ENCODE measurements around the gene DBNL. TPM values are rescaled to one million over a fixed set of nuclear protein-coding genes. Genes with fewer than 3 reads are reported as not detected.
A peak's percentile ranks its signal among the peaks of the same experiment; 100 is the strongest.
"Not testable (repeated sequence)": the region's sequence is repeated elsewhere in the genome, so short reads cannot be mapped to it uniquely, and the experiment has no call there.

Gene DBNL
- total and polyA plus RNA-seq, 11 donors = 29.9 to 86.3 (median 42.9) TPM

DNA sequence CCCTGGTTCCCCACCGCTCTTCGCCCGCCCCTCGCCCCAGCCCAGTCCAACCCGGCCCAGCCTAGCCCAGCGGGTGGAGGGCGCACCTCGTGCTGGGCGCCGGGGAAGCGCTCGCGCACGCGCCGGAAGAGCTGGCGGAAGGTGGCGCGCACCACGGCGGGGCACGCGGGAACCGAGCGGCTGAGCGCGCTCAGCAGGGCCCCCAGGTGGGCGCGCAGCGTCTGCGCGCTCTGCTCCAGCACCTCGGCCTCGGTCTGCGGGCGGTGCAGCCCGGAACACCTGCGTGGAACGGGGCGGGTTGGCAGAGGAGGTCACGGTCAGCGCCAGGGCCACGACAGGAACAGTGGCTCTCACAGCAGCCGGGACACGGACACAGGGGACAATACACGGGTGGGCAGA lies 4.0 kb upstream of the DBNL start:
- H3K36me3 ChIP-seq; H3K9me3 ChIP-seq; H3K27me3 ChIP-seq; intact Hi-C loops (cut with DNase I): not testable (repeated sequence)
- ATAC-seq (peak in 2 of 4 donors; percentile 11 to 15), DNase-seq (peak in 1 of 5 donors; percentile 66)
- Histone ChIP-seq H3K27ac (peak overlapping the region in 3 of 12 donors; percentile 18 to 60 (median 39)), H3K4me3 (peak overlapping the region; percentile 6 to 50 (median 38)), H3K4me1 (peaks cover 0 to 26% (median 12%) of the 10 kb centered on the region in 12 donors)
- 1 to 4% methylated on average over 44 to 46 of the region's 46 CpGs; no CpG with 5 or more reads in 2 of the 4 donors for WGBS, 4 donors
- TF ChIP-seq, protein P1, sequence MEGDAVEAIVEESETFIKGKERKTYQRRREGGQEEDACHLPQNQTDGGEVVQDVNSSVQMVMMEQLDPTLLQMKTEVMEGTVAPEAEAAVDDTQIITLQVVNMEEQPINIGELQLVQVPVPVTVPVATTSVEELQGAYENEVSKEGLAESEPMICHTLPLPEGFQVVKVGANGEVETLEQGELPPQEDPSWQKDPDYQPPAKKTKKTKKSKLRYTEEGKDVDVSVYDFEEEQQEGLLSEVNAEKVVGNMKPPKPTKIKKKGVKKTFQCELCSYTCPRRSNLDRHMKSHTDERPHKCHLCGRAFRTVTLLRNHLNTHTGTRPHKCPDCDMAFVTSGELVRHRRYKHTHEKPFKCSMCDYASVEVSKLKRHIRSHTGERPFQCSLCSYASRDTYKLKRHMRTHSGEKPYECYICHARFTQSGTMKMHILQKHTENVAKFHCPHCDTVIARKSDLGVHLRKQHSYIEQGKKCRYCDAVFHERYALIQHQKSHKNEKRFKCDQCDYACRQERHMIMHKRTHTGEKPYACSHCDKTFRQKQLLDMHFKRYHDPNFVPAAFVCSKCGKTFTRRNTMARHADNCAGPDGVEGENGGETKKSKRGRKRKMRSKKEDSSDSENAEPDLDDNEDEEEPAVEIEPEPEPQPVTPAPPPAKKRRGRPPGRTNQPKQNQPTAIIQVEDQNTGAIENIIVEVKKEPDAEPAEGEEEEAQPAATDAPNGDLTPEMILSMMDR (IDR thresholded peaks at IDR 0.05) = peak in 6 of 12 donors; percentile 19 to 37 (median 26)

DNA sequence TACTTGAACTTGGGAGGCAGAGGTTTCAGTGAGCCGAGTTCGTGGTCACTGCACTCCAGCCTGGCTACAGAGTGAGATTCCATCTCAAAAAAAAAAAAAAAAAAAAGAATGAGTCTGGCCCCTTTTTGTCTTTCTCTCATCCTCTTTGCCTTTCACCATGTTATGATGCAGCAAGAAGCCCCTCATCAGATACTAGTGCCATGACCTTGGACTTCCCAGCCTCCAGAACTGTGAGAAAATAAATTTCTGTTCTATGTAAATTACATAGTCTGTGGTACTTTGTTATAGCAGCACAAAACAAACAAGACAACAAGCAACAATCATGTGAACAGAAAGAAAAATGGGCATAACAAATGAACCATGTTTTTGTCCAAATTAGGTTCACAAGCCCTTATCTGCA lies 2.3 kb upstream of the DBNL start:
- WGBS, 4 donors = 88 to 100% (median 95%) methylated on average over 2 of the region's 2 CpGs
- no peaks in the 10 kb centered on the region for H3K9me3 ChIP-seq
- TF ChIP-seq, protein P1 (IDR thresholded peaks at IDR 0.05) = no peak
- no peak for TF ChIP-seq POLR2A (IDR thresholded peaks at IDR 0.05)
- no peaks in the 10 kb centered on the region for H3K27me3 ChIP-seq
- intact Hi-C loops (cut with DNase I) = no loop called here
- H3K27ac ChIP-seq = no peak overlapping the region
- H3K4me1 ChIP-seq = peaks cover 0 to 40% (median 24%) of the 10 kb centered on the region in 12 donors
- ATAC-seq (no peak), DNase-seq (no peak)
- no peak overlapping the region for H3K4me3 ChIP-seq
- peaks cover 0 to 15% (median 6%) of the 10 kb centered on the region in 9 donors for H3K36me3 ChIP-seq

DNA sequence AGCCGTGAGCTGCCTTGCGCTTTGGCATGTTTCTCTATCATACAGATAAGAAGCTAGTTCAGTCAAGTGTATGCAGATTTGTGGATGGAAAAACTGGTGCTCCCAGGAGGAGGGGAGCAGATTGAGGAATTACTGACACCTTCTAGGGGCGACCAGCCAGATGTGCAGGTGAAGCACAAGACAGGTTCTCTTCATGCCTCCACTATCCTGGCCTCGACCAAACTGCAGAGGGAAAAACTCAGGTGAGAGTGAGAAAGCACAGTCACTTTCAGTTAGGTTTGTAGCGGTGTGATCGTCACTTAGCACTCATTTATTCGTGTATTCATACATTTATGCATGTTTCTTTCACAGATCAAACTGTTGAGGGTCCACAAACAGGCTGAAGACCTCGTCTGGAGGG lies 600 bp upstream of the DBNL start:
- peak overlapping the region; percentile 69 to 98 (median 92) for H3K27ac ChIP-seq
- ATAC-seq (no peak), DNase-seq (no peak)
- intact Hi-C loops (cut with DNase I) = loop anchor here in 2 of 10 donors (2.0 kb wide), 2 partner anchors 35 to 39 kb away; partner anchors contain the start of gene POLM (in 1 of the 2)
- no peaks in the 10 kb centered on the region for H3K9me3 ChIP-seq
- WGBS, 4 donors = 5 to 31% (median 11%) methylated on average over 8 of the region's 8 CpGs
- H3K4me3 ChIP-seq = peak overlapping the region; percentile 56 to 99 (median 90)
- no peaks in the 10 kb centered on the region for H3K27me3 ChIP-seq
- peaks cover 0 to 47% (median 26%) of the 10 kb centered on the region in 12 donors for H3K4me1 ChIP-seq
- no peak for TF ChIP-seq POLR2A (IDR thresholded peaks at IDR 0.05)
- TF ChIP-seq, protein P1 (IDR thresholded peaks at IDR 0.05) = no peak
- peaks cover 0 to 25% (median 6%) of the 10 kb centered on the region in 9 donors for H3K36me3 ChIP-seq

DNA sequence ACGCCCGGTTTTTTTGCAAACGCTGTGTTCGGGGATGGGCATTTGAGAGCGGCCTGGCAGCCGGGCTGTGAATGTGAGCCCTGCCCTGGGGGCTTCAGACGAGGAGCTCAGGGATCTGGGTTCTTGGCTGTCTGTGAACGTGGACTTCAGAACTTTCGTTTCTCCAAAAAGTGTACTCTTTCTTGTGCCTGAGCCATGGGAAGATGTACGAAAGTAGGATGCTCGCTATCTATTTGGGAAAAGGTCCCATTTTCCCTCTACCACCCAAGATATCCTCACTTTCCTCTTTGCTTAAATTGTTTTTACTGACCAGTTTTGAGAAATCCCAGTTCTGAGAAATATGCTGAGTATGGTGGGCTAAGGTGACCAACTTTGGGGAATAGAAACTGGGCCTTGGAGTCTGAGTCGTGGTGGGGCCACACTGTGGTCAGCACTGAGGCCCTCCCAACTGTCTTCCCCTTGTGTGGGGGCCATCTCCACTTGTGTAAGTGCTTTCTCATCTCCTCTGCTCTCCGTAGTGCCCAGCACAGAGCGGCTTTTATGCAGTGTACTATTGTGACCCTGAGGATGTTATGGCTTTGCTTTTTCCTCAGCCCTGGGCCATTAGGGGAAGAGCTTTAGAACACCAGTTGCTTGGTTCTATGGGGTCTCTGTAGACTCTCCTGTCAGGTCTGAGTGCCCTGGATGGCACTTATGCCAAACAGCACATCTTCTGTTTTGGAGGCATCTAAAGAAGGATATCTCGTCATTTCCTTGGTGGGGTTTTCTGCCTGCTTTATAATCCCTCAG lies 918 bp downstream of the DBNL start:
- intact Hi-C loops (cut with DNase I) = loop anchor here in 3 of 10 donors (2.0 to 5.0 kb wide), 3 partner anchors 33 to 37 kb away; partner anchors contain the start of gene POLM (in 2 of the 3)
- 23 to 26% (median 25%) methylated on average over 15 of the region's 15 CpGs for WGBS, 4 donors
- ATAC-seq = no peak
- Histone ChIP-seq H3K4me1 (peaks cover 0 to 50% (median 26%) of the 10 kb centered on the region in 12 donors), H3K27ac (peak overlapping the region; percentile 69 to 98 (median 92)), H3K27me3 (no peaks in the 10 kb centered on the region), H3K36me3 (peaks cover 0 to 40% (median 16%) of the 10 kb centered on the region in 9 donors), H3K4me3 (peak overlapping the region; percentile 56 to 99 (median 90)), H3K9me3 (no peaks in the 10 kb centered on the region)
- DNase-seq = no peak
- TF ChIP-seq, protein P1 (IDR thresholded peaks at IDR 0.05) = no peak
- TF ChIP-seq POLR2A (IDR thresholded peaks at IDR 0.05) = no peak
